GM12878 (cell line): ENCODE data around the gene BBX. TPM values are rescaled to one million over a fixed set of nuclear protein-coding genes. Genes with fewer than 3 reads are reported as not detected.

Experiments used
- ATAC-seq: fragments of 200-7000 bp; cut with Tn5 transposase; 3 replicates; pipeline ENCODE4 v1.9.1; 2020; ENCODE audit warnings: mild to moderate bottlenecking, moderate library complexity
- BruUV-seq: library from RNA; stranded (reverse); fragments of 400-500 nt; replicated peaks from 2 replicates; lab custom pipeline; 2021; lab: Mats Ljungman, UMichigan
- CTCF ChIA-PET: fragments of 300-600 bp; sonication (Branson Sonifier 250); formaldehyde crosslinking; extraction: SDS; loops from one replicate; lab custom pipeline; 2021; ENCODE audit warnings: inconsistent platforms; lab: Yijun Ruan, JAX
- POLR2A ChIA-PET: fragments of 350-600 bp; formaldehyde crosslinking; extraction: SDS; loops from one replicate; lab custom pipeline; 2021; ENCODE audit warnings: inconsistent platforms; lab: Charles Lee
- RAD21 ChIA-PET: fragments of 300-600 bp; sonication (Branson Sonifier 250); formaldehyde crosslinking; loops from one replicate; lab custom pipeline; 2023; ENCODE audit warnings: antibody characterized with exemption; ENCODE audit not compliant: unreplicated experiment; lab: Charles Lee
- SMC1A ChIA-PET: fragments of 300-600 bp; sonication (Branson Sonifier 250); formaldehyde crosslinking; loops from one replicate; lab custom pipeline; 2023; ENCODE audit not compliant: unreplicated experiment, uncharacterized antibody; lab: Charles Lee
- DNase-seq: peaks from one replicate; pipeline ENCODE4 v3.0.0-alpha.2; 2011; ENCODE audit warnings: low read depth, low spot score
- FAIRE-seq: peaks from 3 replicates; lab custom pipeline; 2011; peaks lifted over from hg19 to GRCh38; lab: Jason Lieb, UNC
- H2AFZ ChIP-seq: 2 replicates; pipeline ENCODE4 v1.6.0; 2011; ENCODE audit warnings: low read depth, low read length, control low read depth; ENCODE audit not compliant: control insufficient read depth
- H3K27ac ChIP-seq: 2 replicates; pipeline ENCODE4 v1.5.1; 2011; ENCODE audit warnings: control low read depth; ENCODE audit not compliant: control insufficient read depth, insufficient read depth
- H3K27me3 ChIP-seq, 2 experiments: replicated peaks in 1 of 2; 2 replicates each; pipeline versions ENCODE4 v1.6.0 to v1.6.1; 2011; ENCODE audit warnings: low read length in 1 of 2; ENCODE audit not compliant: control insufficient read depth in 2 of 2, insufficient read depth in 2 of 2
- H3K36me3 ChIP-seq, 2 experiments: 2 replicates each; pipeline ENCODE4 v1.5.1; 2011; ENCODE audit warnings: low read length in 1 of 2; ENCODE audit not compliant: control insufficient read depth in 2 of 2, insufficient read depth in 2 of 2
- H3K4me1 ChIP-seq: 2 replicates; pipeline ENCODE4 v1.6.1; 2011; ENCODE audit warnings: mild to moderate bottlenecking, low read length, moderate library complexity, mixed read lengths; ENCODE audit not compliant: control insufficient read depth, insufficient read depth
- H3K4me2 ChIP-seq: 2 replicates; pipeline ENCODE4 v1.6.0; 2011; ENCODE audit warnings: control low read depth; ENCODE audit not compliant: control insufficient read depth, insufficient read depth
- H3K4me3 ChIP-seq: fragments of 200-600 bp; sonication (generic); 2 replicates; pipeline ENCODE4 v1.5.1; 2016
- H3K79me2 ChIP-seq: 2 replicates; pipeline ENCODE4 v1.6.0; 2011; ENCODE audit warnings: low read length; ENCODE audit not compliant: control insufficient read depth, insufficient read depth
- H3K9ac ChIP-seq: 2 replicates; pipeline ENCODE4 v1.8.0; 2011; ENCODE audit warnings: low read length, control low read depth, mixed read lengths; ENCODE audit not compliant: control insufficient read depth, insufficient read depth
- H3K9me3 ChIP-seq: replicated peaks from 3 replicates; pipeline ENCODE4 v1.5.1; 2011; ENCODE audit warnings: mild to moderate bottlenecking, low read length; ENCODE audit not compliant: control insufficient read depth, insufficient read depth
- H4K20me1 ChIP-seq: 2 replicates; pipeline ENCODE4 v1.6.0; 2011; ENCODE audit not compliant: control insufficient read depth, insufficient read depth
- WGBS: methylation state at CpG from one replicate; pipeline ENCODE4 v1.1.6; 2016; ENCODE audit warnings: low lambda C conversion rate; ENCODE audit not compliant: insufficient replicate concordance, insufficient coverage; ENCODE audit errors: missing lambda C conversion rate; 5-methylcytosine and 5-hydroxymethylcytosine counted together
- in situ Hi-C: fragments of 300-500 bp; cut with MboI; formaldehyde crosslinking; loops from 9 replicates; pipeline ENCODE4 v1.14.3; 2018; ENCODE audit warnings: mixed read lengths
- intact Hi-C: fragments of 100-400 bp; cut with micrococcal nuclease; formaldehyde crosslinking; loops from one replicate; pipeline ENCODE4 v1.14.2; 2022; ENCODE audit not compliant: unreplicated experiment
- polyA plus RNA-seq, 11 experiments: library from polyadenylated mRNA; depleted of rRNA in 4 of 11; unstranded in 6 of 11; stranded (reverse) in 5 of 11; fragments of >200 nt; fragmentation: Nextera tagmentation in 4 of 11; fragmentation: Illumina TruSeq in 1 of 11; extraction: Ambion mirVana in 4 of 11; extraction: Trizol in 1 of 11; gene quantifications; 1 replicate in 1 of 11; 2 replicates in 10 of 11; pipeline versions ENCODE4 v1.2.1 to v1.2.3, GENCODE V29; 2011 to 2016; ENCODE audit warnings: inconsistent platforms in 2 of 11, missing spikeins in 2 of 11, low read depth in 1 of 11
- total RNA-seq, 4 experiments: library from RNA; depleted of rRNA in 3 of 4; stranded (reverse); fragments of >200 nt in 3 of 4; fragmentation: Illumina TruSeq in 1 of 4; extraction: Trizol in 1 of 4; gene quantifications; 2 replicates each; pipeline versions ENCODE4 v1.2.1 to v1.2.3, GENCODE V29; 2013 to 2021
- TF ChIP-seq, protein P1 (sequence below): fragments of 450-650 bp; IDR thresholded peaks from 2 replicates; pipeline ENCODE4 v1.6.1; 2016; ENCODE audit warnings: mild to moderate bottlenecking
- TF ChIP-seq, protein P2 (sequence below): fragments of 450-650 bp; IDR thresholded peaks from 2 replicates; pipeline ENCODE4 v1.6.1; 2017; ENCODE audit warnings: antibody characterized with exemption, mild to moderate bottlenecking, moderate library complexity

Gene BBX
- total and polyA plus RNA-seq, 10 of the 15 experiments (the other 5 are each of a cell fraction or from before 2014, with no cell fraction given) = 13.3 to 38.5 (median 32.0) TPM

DNA sequence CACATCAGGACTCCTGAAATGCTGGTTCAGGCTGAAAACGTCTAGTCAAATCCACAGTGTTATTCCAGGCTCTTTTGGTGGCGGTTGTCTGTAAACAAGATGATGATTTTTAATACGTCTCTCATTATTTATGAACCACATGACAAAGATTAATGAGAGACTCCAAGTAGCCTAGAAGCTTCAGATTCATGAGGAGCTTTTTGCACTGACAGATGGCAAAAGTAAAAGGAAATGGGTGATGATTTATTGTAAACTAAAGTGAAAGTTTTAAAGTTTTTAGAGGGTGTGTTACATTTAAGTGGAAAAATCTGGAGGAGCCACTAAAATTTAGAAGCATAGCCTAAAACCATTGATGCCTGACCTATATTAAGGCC, 77.0 kb downstream of the BBX start:
- Histone ChIP-seq H3K4me1 (peaks cover 13% of the 10 kb centered on the region), H3K4me2 (peak overlapping the region; percentile 97), H3K27ac (peak overlapping the region; percentile 82), H3K9ac (peak overlapping the region; percentile 81), H2AFZ (peak overlapping the region; percentile 92), H3K27me3 (no peaks in the 10 kb centered on the region), H3K4me3 (peak overlapping the region; percentile 71), H3K79me2 (peaks cover 7% of the 10 kb centered on the region), H3K36me3 (no peaks in the 10 kb centered on the region; a peak in 1 of 4 replicates)
- BruUV-seq = no TSS peak
- SMC1A ChIA-PET = interaction anchor here (0.7 to 5.1 kb wide), 21 partner anchors 9 to 364 kb away, joined by 3 to 48 read pairs (median 6); no protein-coding TSS in a partner anchor
- RAD21 ChIA-PET = interaction anchor here (0.7 to 3.7 kb wide), 14 partner anchors 9 to 78 kb away, joined by 3 to 19 read pairs (median 6); no protein-coding TSS in a partner anchor
- POLR2A ChIA-PET = interaction anchor here (0.8 to 3.0 kb wide), 8 partner anchors 8 to 76 kb away, joined by 3 to 16 read pairs (median 4); no protein-coding TSS in a partner anchor
- in situ Hi-C loops (no loop called here), intact Hi-C loops (no loop called here)
- WGBS = 39% methylated on average over 3 of the region's 3 CpGs
- DNase-seq = no peak
- ATAC-seq = peak; percentile 2; the same call in 2 of the 3 replicates
- CTCF ChIA-PET = interaction anchor here (0.6 to 5.3 kb wide), 19 partner anchors 8 to 491 kb away, joined by 3 to 47 read pairs (median 6); no protein-coding TSS in a partner anchor
- TF ChIP-seq, protein P1, sequence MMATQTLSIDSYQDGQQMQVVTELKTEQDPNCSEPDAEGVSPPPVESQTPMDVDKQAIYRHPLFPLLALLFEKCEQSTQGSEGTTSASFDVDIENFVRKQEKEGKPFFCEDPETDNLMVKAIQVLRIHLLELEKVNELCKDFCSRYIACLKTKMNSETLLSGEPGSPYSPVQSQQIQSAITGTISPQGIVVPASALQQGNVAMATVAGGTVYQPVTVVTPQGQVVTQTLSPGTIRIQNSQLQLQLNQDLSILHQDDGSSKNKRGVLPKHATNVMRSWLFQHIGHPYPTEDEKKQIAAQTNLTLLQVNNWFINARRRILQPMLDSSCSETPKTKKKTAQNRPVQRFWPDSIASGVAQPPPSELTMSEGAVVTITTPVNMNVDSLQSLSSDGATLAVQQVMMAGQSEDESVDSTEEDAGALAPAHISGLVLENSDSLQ = peak; percentile 37; the same call in 1 of the 2 replicates
- TF ChIP-seq, protein P2, sequence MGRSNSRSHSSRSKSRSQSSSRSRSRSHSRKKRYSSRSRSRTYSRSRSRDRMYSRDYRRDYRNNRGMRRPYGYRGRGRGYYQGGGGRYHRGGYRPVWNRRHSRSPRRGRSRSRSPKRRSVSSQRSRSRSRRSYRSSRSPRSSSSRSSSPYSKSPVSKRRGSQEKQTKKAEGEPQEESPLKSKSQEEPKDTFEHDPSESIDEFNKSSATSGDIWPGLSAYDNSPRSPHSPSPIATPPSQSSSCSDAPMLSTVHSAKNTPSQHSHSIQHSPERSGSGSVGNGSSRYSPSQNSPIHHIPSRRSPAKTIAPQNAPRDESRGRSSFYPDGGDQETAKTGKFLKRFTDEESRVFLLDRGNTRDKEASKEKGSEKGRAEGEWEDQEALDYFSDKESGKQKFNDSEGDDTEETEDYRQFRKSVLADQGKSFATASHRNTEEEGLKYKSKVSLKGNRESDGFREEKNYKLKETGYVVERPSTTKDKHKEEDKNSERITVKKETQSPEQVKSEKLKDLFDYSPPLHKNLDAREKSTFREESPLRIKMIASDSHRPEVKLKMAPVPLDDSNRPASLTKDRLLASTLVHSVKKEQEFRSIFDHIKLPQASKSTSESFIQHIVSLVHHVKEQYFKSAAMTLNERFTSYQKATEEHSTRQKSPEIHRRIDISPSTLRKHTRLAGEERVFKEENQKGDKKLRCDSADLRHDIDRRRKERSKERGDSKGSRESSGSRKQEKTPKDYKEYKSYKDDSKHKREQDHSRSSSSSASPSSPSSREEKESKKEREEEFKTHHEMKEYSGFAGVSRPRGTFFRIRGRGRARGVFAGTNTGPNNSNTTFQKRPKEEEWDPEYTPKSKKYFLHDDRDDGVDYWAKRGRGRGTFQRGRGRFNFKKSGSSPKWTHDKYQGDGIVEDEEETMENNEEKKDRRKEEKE = no peak
- TF ChIP-seq, all 136 proteins: peak for 1
- peaks cover 6% of the 10 kb centered on the region; the same call in 2 of the 3 replicates for H3K9me3 ChIP-seq
- no peaks in the 10 kb centered on the region for H4K20me1 ChIP-seq
- FAIRE-seq = no peak
